ENCODE data around the gene WDR6. TPM values are rescaled to one million over a fixed set of nuclear protein-coding genes. Genes with fewer than 3 reads are reported as not detected.

The WDR6 gene
- 128 TPM for polyA plus RNA-seq (2012; ENCODE audit: insufficient read depth, insufficient read length)

- peak; percentile 97 for DNase-seq (ENCODE audit: low read depth, low spot score)
- peak within 1 kb of the TSS; percentile 85 for H3K4me3 ChIP-seq (ENCODE audit: low read length)
Observed at GRCh38 chr3:49007068-49007770, at the start of gene WDR6. Gene WDR6 (plus strand): TSS chr3:49007391. CDS start chr3:49007432, 41 bp downstream.

GRCh38 chr3:48960841-48961413 is 46.3 kb upstream of the WDR6 start:
- DNase-seq (ENCODE audit: low read depth, low spot score), result no peak
- H3K4me3 ChIP-seq (ENCODE audit: low read length), result no peak overlapping the region

- no peak for DNase-seq (ENCODE audit: low read depth, low spot score)
- no peak overlapping the region for H3K4me3 ChIP-seq (ENCODE audit: low read length)
Observed at GRCh38 chr3:48962340-48962739, 44.9 kb upstream of the WDR6 start.

- DNase-seq (ENCODE audit: low read depth, low spot score), result no peak
- no peak overlapping the region for H3K4me3 ChIP-seq (ENCODE audit: low read length)
Observed at GRCh38 chr3:48962939-48963338, 44.3 kb upstream of the WDR6 start.

GRCh38 chr3:48963591-48963990 is 43.6 kb upstream of the WDR6 start:
- no peak overlapping the region for H3K4me3 ChIP-seq (ENCODE audit: low read length)
- DNase-seq (ENCODE audit: low read depth, low spot score), result no peak

- H3K4me3 ChIP-seq (ENCODE audit: low read length), result no peak overlapping the region
- DNase-seq (ENCODE audit: low read depth, low spot score), result no peak
Observed at GRCh38 chr3:48966367-48966766, 40.8 kb upstream of the WDR6 start.

GRCh38 chr3:48966876-48967361 is 40.3 kb upstream of the WDR6 start:
- no peak for DNase-seq (ENCODE audit: low read depth, low spot score)
- H3K4me3 ChIP-seq (ENCODE audit: low read length), result no peak overlapping the region

GRCh38 chr3:48970586-48970985 is 36.6 kb upstream of the WDR6 start:
- H3K4me3 ChIP-seq (ENCODE audit: low read length), result no peak overlapping the region
- no peak for DNase-seq (ENCODE audit: low read depth, low spot score)

GRCh38 chr3:48974076-48974864 is 32.9 kb upstream of the WDR6 start:
- peak; percentile 23 for DNase-seq (ENCODE audit: low read depth, low spot score)
- no peak overlapping the region for H3K4me3 ChIP-seq (ENCODE audit: low read length)

- H3K4me3 ChIP-seq (ENCODE audit: low read length), result no peak overlapping the region
- DNase-seq (ENCODE audit: low read depth, low spot score), result no peak
Observed at GRCh38 chr3:48979451-48979850, 27.7 kb upstream of the WDR6 start.

- H3K4me3 ChIP-seq (ENCODE audit: low read length), result no peak overlapping the region
- no peak for DNase-seq (ENCODE audit: low read depth, low spot score)
Observed at GRCh38 chr3:48980295-48980694, 26.9 kb upstream of the WDR6 start.

- DNase-seq (ENCODE audit: low read depth, low spot score), result no peak
Observed at GRCh38 chr3:48982016-48982415, 25.2 kb upstream of the WDR6 start.

GRCh38 chr3:48982686-48983085 is 24.5 kb upstream of the WDR6 start:
- no peak overlapping the region for H3K4me3 ChIP-seq (ENCODE audit: low read length)
- DNase-seq (ENCODE audit: low read depth, low spot score), result no peak

More at GRCh38 chr3:48982016-48982415, 25.2 kb upstream of the WDR6 start:
- H3K4me3 ChIP-seq (ENCODE audit: low read length), result no peak overlapping the region

GRCh38 chr3:48983096-48983495 is 24.1 kb upstream of the WDR6 start:
- H3K4me3 ChIP-seq (ENCODE audit: low read length), result no peak overlapping the region
- no peak for DNase-seq (ENCODE audit: low read depth, low spot score)

- DNase-seq (ENCODE audit: low read depth, low spot score), result no peak
- no peak overlapping the region for H3K4me3 ChIP-seq (ENCODE audit: low read length)
Observed at GRCh38 chr3:48984663-48985062, 22.5 kb upstream of the WDR6 start.

GRCh38 chr3:48985831-48986376 is 21.3 kb upstream of the WDR6 start:
- DNase-seq (ENCODE audit: low read depth, low spot score), result no peak

GRCh38 chr3:48989126-48989795 is 17.9 kb upstream of the WDR6 start:
- DNase-seq (ENCODE audit: low read depth, low spot score), result no peak

More at GRCh38 chr3:48985831-48986376, 21.3 kb upstream of the WDR6 start:
- H3K4me3 ChIP-seq (ENCODE audit: low read length), result no peak overlapping the region

GRCh38 chr3:48989796-48990635 is 17.2 kb upstream of the WDR6 start, which contains the start of gene P4HTM:
Gene P4HTM (plus strand): TSS chr3:48990241. CDS start chr3:48990257, 16 bp downstream.
- H3K4me3 ChIP-seq (ENCODE audit: low read length), result no peak within 1 kb of the TSS
- DNase-seq (ENCODE audit: low read depth, low spot score), result no peak

More at GRCh38 chr3:48989126-48989795, 17.9 kb upstream of the WDR6 start:
- no peak overlapping the region for H3K4me3 ChIP-seq (ENCODE audit: low read length)

Measured in Jurkat, Clone E6-1 (cell line).